Epidermal melanocyte (primary cell): ENCODE results near the gene SMC4.
"Not testable (repeated sequence)": the region's sequence is repeated elsewhere in the genome, so short reads cannot be mapped to it uniquely, and the experiment has no call there.

ENCODE experiments used
- DNase-seq: peaks from one replicate; pipeline ENCODE4 v3.0.0; 2011; ENCODE audit warnings: low spot score; ENCODE audit not compliant: insufficient read length

The SMC4 gene

GRCh38 chr3:160399125-160400029 lies at the start of gene SMC4, which contains the start of gene IFT80:
Gene SMC4 (plus strand): TSS chr3:160399650. CDS start chr3:160400827, 1,177 bp downstream.
Gene IFT80 (minus strand): TSS chr3:160399225. CDS start chr3:160384600, 14,625 bp downstream.
- peak; percentile 88 for DNase-seq

GRCh38 chr3:160355826-160356225 lies 43.6 kb upstream of the SMC4 start:
- no peak for DNase-seq

GRCh38 chr3:160362896-160363295 lies 36.6 kb upstream of the SMC4 start:
- DNase-seq = not testable (repeated sequence)

GRCh38 chr3:160365869-160366522 lies 33.5 kb upstream of the SMC4 start:
- no peak for DNase-seq

- no peak for DNase-seq
Observed at GRCh38 chr3:160368804-160369203, 30.6 kb upstream of the SMC4 start.

GRCh38 chr3:160369784-160370183 lies 29.7 kb upstream of the SMC4 start:
- DNase-seq = no peak

- no peak for DNase-seq
Observed at GRCh38 chr3:160370987-160371857, 28.2 kb upstream of the SMC4 start.

GRCh38 chr3:160372780-160373179 lies 26.7 kb upstream of the SMC4 start:
- no peak for DNase-seq

GRCh38 chr3:160373655-160374054 lies 25.8 kb upstream of the SMC4 start:
- no peak for DNase-seq

- no peak for DNase-seq
Observed at GRCh38 chr3:160374472-160374871, 25.0 kb upstream of the SMC4 start.

- DNase-seq = no peak
Observed at GRCh38 chr3:160374925-160375324, 24.5 kb upstream of the SMC4 start.

- DNase-seq = no peak
Observed at GRCh38 chr3:160376681-160377080, 22.8 kb upstream of the SMC4 start.

GRCh38 chr3:160378331-160379109 lies 20.9 kb upstream of the SMC4 start:
- no peak for DNase-seq

GRCh38 chr3:160379628-160380214 lies 19.7 kb upstream of the SMC4 start:
- no peak for DNase-seq

GRCh38 chr3:160381470-160381869 lies 18.0 kb upstream of the SMC4 start:
- DNase-seq = no peak

GRCh38 chr3:160384639-160385318 lies 14.7 kb upstream of the SMC4 start:
- no peak for DNase-seq

- DNase-seq = no peak
Observed at GRCh38 chr3:160390565-160391138, 8.8 kb upstream of the SMC4 start.

GRCh38 chr3:160392798-160393197 lies 6.7 kb upstream of the SMC4 start:
- no peak for DNase-seq

- DNase-seq = no peak
Observed at GRCh38 chr3:160393346-160394008, 6.0 kb upstream of the SMC4 start.
